Activated CD4-positive, alpha-beta T cell treated with anti-CD3 and anti-CD28 coated beads, Interleukin-2, amount 50 U/mL, for 4 hours (primary cell): ENCODE measurements around the gene ATXN7L3.
A peak's percentile ranks its signal among the peaks of the same experiment; 100 is the strongest.
"Not testable (repeated sequence)": the region's sequence is repeated elsewhere in the genome, so short reads cannot be mapped to it uniquely, and the experiment has no call there.

Experiments used
- DNase-seq, 2 experiments: peaks; one replicate each; pipeline ENCODE4 v3.0.0-alpha.2; 2020

Gene ATXN7L3

GRCh38 chr17:44199553-44200477, at the start of gene ATXN7L3:
Gene ATXN7L3, minus strand, starts transcription at chr17:44199884. Its CDS starts 1,814 bp downstream, at chr17:44198070.
- peak; percentile 100 for DNase-seq

DNA sequence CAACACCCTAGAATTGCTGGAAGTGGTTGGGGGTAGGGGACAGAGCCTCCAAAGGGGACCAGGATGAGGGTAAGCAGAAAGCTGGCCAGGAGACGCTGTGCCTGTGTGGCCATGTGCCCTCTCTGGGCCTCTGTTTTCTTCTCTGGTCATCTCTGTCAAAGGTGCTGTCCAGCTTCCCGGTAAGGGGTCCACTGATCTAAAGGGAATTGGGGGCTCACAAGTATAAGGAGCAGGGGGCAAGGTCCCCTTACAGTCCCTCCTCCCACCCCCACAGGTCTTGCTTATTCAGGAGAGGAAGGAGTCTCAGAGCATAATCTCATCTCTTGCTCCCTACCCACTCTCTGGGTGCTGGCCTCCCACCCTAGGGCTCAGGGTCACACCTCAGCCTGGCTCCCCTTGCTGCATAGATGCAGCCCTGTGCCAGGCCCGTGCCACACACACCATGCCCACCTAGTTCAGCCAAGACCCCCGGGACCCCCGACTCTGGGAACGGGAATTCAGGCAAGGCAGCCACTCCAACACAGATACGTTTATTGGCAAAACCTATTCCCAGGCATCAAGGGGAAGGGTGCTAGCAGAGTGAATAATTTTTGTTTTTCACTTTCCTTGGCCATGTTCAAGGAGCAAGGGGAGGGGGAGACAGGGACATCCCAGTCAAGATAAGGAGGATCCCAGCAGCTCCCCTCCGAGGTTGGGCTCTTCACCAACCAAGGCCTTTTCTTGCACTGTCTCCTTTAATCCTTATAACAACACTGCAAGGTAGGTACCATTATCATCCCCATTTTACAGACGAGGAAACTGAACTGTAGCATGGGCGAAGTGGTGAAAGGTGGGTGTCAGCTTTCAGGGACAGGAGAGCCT, 48.4 kb upstream of the ATXN7L3 start:
- DNase-seq = no peak

DNA sequence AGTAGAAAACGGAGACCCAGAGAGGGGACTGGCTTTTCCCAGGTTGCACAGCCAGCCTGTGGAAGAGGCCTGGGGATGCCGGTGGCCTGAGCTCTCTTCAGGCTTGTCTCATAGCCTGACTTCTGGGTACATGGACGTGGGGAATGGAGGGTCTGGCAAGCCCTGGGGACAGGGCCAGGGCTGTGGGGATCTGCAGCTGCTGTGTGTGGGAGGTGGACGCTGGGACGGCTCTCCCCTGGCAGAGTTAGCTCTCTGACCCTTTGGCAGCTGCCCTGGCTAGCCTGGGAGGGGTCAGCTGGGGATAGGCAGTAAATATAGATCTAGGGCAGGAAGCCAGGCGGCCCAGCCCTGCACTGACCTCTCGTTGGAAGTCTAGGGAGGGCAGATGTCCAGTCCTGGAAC, 47.8 kb upstream of the ATXN7L3 start:
- no peak for DNase-seq

DNA sequence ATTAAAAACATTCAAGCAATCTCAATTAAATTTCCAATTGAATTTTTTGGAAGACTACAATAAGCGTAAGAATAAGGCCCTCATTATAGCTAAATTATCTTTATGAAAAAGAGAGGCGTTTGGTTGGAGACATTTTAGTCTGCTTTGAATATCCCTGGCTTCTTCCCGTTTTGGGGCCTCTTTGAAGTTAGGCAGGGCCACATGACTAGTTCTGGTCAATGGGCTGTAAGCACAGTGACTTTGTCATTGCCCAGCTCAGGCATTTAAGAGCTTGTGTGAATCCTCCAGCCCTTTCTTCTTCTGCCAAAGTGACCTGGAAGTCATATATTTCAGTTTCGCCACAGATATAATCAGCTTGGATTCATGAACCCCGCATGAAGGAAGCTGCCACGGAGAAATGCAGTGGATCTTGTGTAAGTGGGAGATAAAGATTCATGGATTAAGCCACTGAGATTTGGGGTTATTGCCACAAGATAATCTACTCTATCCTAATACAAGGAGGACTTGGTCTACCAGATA, 41.5 kb upstream of the ATXN7L3 start:
- DNase-seq = no peak

- not testable (repeated sequence) for DNase-seq
Measured at GRCh38 chr17:44237886-44238285, 38.2 kb upstream of the ATXN7L3 start.

DNA sequence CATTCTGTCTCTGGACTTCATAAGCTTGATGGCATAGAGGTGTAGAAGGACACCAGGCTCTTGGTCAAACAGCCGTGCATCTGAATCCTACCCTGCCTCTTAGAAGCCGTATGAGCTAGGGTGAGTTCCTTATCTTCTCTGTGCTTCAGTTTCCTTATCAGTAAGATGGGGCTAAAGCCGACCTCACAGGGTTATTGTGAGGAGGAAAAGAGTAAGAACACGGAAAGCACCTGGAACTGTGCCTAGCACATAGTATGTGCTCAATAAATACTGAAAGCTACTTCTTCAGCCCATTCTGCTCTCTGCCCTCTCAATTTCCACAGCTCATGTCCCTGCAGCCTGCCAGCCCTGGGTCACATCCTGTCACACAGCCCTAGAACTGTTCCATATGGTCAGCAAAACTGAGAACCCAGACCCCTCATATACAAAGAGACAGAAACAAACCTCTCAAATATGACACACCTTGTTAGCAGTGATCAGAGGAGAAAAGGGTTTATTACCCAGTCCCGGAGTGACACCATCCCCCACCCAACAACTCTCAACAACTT, 36.8 kb upstream of the ATXN7L3 start:
- DNase-seq = no peak

DNA sequence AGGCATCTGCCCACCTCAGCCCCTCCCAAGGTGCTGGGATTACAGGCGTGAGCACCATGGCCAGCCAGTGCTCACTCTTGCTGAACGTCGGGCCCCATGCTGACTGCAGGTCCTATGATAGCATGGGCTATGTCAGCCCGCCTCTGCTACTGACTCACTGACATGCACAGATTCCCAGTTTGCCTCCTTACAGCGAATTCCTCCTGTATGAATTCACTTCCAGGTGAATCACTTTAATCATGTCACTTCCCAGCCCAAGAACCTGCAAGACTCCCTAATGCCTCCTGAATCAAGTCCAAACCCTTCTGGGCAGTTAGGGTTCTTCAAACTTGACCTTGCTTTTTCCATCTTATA, 35.9 kb upstream of the ATXN7L3 start:
- DNase-seq = no peak

GRCh38 chr17:44233582-44233981, 33.9 kb upstream of the ATXN7L3 start:
- DNase-seq = no peak

- DNase-seq = no peak
Measured at GRCh38 chr17:44232061-44232460, 32.4 kb upstream of the ATXN7L3 start.

- no peak for DNase-seq
Measured at GRCh38 chr17:44230140-44230539, 30.5 kb upstream of the ATXN7L3 start.

- no peak for DNase-seq
Measured at GRCh38 chr17:44229090-44229489, 29.4 kb upstream of the ATXN7L3 start.

- DNase-seq = no peak
Measured at GRCh38 chr17:44223541-44224071, 23.9 kb upstream of the ATXN7L3 start.

DNA sequence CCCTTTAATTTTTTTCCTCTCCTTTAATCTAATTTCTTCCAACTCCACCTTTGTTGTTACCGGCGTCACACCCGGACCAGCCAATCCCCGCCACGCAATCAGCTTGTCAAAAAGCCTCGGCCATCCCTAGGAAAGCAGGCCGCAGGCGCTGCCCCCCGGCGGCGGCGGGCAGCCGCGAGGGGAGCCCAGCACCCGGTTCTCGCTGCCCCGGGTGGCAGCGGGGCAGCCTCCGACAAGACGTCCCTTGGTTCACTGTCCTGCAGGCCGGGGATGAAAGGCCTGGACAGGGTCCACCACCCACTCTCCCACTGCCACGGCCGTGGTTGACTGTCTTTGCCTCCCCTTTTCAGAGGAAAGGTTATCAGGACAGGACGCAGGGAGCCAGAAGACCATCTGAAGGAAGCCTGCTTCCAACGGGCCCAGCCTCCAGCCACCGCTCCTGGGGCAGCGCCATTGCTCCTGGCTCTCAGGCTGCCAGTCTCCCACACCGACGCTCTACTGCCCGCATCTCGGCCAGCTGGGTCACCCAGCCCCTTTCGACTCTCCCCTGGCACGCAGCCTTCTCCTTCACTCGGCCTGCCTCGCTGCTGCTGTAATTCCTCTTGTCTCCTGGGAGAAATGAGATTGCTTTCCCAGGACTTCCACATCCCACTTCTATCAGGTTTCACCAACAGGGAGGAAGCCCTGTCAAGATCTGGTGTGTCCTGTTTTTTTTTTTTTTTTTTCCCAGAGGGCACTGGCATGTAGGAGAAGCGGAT, 22.6 kb upstream of the ATXN7L3 start:
- peak; percentile 12 to 25 for DNase-seq

DNA sequence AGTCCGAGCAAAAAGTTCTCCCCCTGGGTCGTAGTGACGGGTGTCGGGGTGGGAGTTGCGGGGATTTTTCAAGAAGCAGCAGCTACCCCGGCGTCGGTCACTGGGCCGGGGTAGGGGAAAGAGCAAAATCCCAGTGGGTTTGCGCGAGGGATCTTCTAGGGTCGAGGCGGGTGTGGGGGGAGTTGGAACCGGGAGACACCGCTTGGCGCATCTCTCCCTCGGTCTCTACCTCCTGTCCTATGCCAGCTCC, 22.1 kb upstream of the ATXN7L3 start:
- DNase-seq = no peak

DNA sequence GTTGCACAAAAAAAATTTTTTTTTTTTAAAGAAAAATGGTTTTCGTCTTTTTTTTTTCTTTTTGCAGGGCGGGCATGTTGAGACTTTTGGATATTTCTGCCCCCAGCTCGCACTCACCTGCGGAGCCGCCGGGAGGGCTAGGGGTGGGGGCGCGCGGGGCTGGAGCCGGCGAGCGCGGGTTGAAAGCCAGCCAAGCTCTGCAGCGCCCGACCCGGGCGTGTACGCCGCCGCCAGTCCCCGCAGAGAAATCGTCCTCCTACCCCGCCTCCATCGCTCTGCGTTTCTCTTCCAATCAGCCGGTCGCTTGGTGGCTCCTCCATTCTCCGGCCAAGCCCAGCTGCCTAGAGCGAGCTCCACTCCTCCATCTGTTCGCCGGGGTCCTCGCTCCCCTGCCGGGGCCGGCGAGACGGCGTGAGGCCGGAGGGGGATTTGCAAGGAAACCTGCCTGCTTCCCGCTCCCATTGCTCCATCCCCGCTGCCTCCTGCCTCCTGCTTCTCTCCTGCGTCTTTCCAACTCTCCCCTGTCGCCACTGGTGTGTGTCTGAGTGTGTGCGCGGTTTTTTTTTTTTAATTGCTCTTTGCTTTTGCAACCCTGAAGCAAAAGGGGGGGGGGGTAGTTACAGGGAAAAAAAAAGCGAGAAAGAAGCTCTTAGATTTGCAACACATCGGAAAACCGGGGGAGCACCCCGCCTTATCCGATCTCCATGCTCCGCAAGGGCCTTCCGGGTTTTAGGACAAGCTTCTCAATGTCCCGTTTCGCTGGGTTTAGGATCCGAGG, 21.6 kb upstream of the ATXN7L3 start:
- DNase-seq = peak; percentile 37

GRCh38 chr17:44220213-44221083, 20.8 kb upstream of the ATXN7L3 start:
- peak; percentile 44 to 45 for DNase-seq

DNA sequence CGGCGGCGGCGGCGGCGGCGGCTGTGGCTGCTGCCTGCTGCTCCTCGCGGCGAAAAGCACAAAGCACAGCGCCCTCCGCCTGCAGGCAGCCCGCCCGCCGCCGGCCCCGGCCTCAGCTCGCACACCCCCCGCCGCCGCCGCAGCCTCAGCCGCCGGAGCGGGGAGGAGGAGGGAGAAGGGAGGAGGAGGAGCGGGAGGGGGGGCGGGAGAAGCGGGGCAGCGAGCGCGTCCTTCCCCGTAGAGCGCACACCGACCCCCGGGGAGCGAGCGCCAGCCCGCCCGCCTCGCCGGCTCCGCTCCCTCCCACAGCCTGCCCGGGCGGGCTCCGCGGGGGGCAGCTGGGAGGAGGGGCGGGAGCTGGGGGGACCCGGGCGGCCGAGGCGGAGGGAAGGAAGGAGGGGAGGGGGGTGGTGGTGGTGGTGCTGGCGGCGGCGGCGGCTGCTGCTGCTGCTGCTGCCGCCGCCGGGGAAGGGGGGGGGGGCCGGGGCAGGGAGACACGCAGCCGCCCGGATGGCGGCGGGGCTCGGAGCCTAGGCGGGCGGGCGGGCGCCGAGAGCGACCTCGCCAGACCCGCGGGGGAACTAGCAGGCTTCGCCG, 20.0 kb upstream of the ATXN7L3 start, which contains the start of gene UBTF:
UBTF (minus strand) TSS at position 60 of the 597 bp plus-strand sequence. CDS start 1,446 bp downstream, outside the sequence.
- peak; percentile 62 to 68 for DNase-seq

GRCh38 chr17:44219108-44219615, 19.5 kb upstream of the ATXN7L3 start:
- peak; percentile 54 to 57 for DNase-seq

DNA sequence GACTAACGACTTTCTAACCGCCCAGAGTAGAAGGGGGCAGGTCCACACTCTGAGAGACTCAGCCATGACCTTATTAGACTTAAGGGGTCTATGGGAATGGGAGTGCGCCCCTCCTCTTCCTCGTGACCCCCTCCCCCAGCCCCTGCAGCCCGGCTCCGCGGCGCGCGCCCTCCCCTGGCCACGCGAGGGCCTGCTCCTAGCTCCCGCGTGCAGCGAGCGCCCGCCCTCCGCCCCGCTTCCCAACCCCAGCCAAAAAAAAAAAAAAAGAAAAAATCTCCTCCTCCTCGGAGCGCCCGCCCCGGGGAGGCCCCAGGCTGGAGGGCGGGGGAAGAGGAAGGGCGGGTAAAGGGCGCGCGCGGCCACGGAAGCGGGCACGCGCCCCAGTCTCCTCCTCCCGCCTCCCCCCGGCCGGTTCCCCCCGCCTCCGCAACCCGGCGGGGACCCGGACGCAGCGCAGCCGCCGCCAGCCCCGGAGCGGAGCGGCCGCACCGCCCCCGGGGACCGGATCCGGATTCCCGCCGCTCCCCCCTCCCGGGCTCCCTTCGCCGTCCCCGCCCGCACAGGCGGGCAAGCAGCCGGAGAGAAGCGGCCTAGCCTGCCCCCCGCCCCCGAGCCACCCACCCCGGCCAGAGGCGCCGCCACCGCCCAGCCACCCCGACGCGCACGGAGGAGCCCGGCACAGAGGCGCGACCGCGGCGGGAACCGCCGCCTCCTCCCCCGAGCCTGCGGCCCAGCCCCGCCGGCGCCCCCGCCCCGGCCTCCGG, 18.8 kb upstream of the ATXN7L3 start:
- peak; percentile 79 to 84 for DNase-seq
